ENCODE data around the gene ZAP70. TPM values are rescaled to one million over a fixed set of nuclear protein-coding genes. Genes with fewer than 3 reads are reported as not detected.

ZAP70 gene
- total and polyA plus RNA-seq, 4 donors, result 5.1 to 8.3 (median 5.5) TPM

- no peaks in the 10 kb centered on the region for H3K27me3 ChIP-seq (ENCODE audit: control insufficient read depth in 3 of 3, insufficient read depth in 3 of 3, low read length in 2 of 3)
- H3K9ac ChIP-seq (ENCODE audit: insufficient read depth in 1 of 2, low read length in 2 of 2), result no peak overlapping the region
- WGBS, 2 donors, result 86 to 96% methylated on average over 2 of the region's 2 CpGs
- DNase-seq (no peak), ATAC-seq (ENCODE audit: insufficient read depth, low FRiP score) (no peak)
- peak overlapping the region in 1 of 2 donors; percentile 36 for H3K27ac ChIP-seq (ENCODE audit: low read depth in 1 of 2, low read length in 1 of 2)
- TF ChIP-seq CTCF (IDR thresholded peaks at IDR 0.05; ENCODE audit: control extremely low read depth, extremely low read depth), result no peak
- peaks cover 0 to 2% (median 0%) of the 10 kb centered on the region in 5 donors for H3K4me1 ChIP-seq (ENCODE audit: control insufficient read depth in 5 of 5, insufficient read depth in 5 of 5, low read length in 5 of 5)
- H3K9me3 ChIP-seq (ENCODE audit: control insufficient read depth in 4 of 4, insufficient read depth in 3 of 4, low read length in 3 of 4), result no peaks in the 10 kb centered on the region
- H3K4me3 ChIP-seq, result no peak overlapping the region
- peaks cover 13 to 38% (median 28%) of the 10 kb centered on the region in 4 donors for H3K36me3 ChIP-seq (ENCODE audit: control insufficient read depth in 4 of 4, insufficient read depth in 4 of 4, low read length in 4 of 4)
Observed at GRCh38 chr2:97755491-97755890, 42.1 kb downstream of the ZAP70 start.

DNA sequence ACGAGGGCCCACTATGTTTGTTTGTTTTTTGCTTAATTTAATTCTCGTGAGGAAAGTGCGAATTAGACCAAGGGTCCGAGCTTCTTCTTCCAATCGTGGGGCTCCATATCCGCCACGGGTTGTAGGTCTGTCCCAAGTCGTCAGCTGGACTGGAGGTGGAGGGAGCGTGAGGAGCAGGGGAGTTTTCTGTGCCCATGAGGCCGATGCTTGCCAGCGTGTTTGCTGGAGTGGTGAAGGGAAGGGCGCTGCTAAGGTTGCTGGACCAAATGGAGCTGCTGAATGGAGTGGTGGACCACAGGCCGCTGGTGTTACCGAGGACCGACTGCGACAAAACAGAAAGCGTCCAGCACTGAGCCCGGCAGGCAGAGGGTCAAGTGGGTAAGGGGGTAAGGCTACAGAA, 43.7 kb downstream of the ZAP70 start:
- H3K4me3 ChIP-seq, result no peak overlapping the region
- DNase-seq (no peak), ATAC-seq (ENCODE audit: insufficient read depth, low FRiP score) (no peak)
- WGBS, 2 donors, result 96% methylated on average over 18 of the region's 18 CpGs
- H3K9ac ChIP-seq (ENCODE audit: insufficient read depth in 1 of 2, low read length in 2 of 2), result no peak overlapping the region
- TF ChIP-seq CTCF (IDR thresholded peaks at IDR 0.05; ENCODE audit: control extremely low read depth, extremely low read depth), result no peak
- peaks cover 0 to 4% (median 0%) of the 10 kb centered on the region in 5 donors for H3K4me1 ChIP-seq (ENCODE audit: control insufficient read depth in 5 of 5, insufficient read depth in 5 of 5, low read length in 5 of 5)
- no peak overlapping the region for H3K27ac ChIP-seq (ENCODE audit: low read depth in 1 of 2, low read length in 1 of 2)
- H3K36me3 ChIP-seq (ENCODE audit: control insufficient read depth in 4 of 4, insufficient read depth in 4 of 4, low read length in 4 of 4), result peaks cover 15 to 51% (median 35%) of the 10 kb centered on the region in 4 donors
- no peaks in the 10 kb centered on the region for H3K27me3 ChIP-seq (ENCODE audit: control insufficient read depth in 3 of 3, insufficient read depth in 3 of 3, low read length in 2 of 3)
- H3K9me3 ChIP-seq (ENCODE audit: control insufficient read depth in 4 of 4, insufficient read depth in 3 of 4, low read length in 3 of 4), result no peaks in the 10 kb centered on the region

- Histone ChIP-seq H3K36me3 (ENCODE audit: control insufficient read depth in 4 of 4, insufficient read depth in 4 of 4, low read length in 4 of 4) (peaks cover 20 to 60% (median 38%) of the 10 kb centered on the region in 4 donors), H3K27ac (ENCODE audit: low read depth in 1 of 2, low read length in 1 of 2) (no peak overlapping the region), H3K4me1 (ENCODE audit: control insufficient read depth in 5 of 5, insufficient read depth in 5 of 5, low read length in 5 of 5) (peaks cover 0 to 4% (median 0%) of the 10 kb centered on the region in 5 donors), H3K27me3 (ENCODE audit: control insufficient read depth in 3 of 3, insufficient read depth in 3 of 3, low read length in 2 of 3) (no peaks in the 10 kb centered on the region), H3K4me3 (no peak overlapping the region), H3K9me3 (ENCODE audit: control insufficient read depth in 4 of 4, insufficient read depth in 3 of 4, low read length in 3 of 4) (no peaks in the 10 kb centered on the region), H3K9ac (ENCODE audit: insufficient read depth in 1 of 2, low read length in 2 of 2) (no peak overlapping the region)
- TF ChIP-seq CTCF (IDR thresholded peaks at IDR 0.05; ENCODE audit: control extremely low read depth, extremely low read depth), result no peak
- no peak for ATAC-seq (ENCODE audit: insufficient read depth, low FRiP score)
- DNase-seq, result no peak
- 92 to 97% methylated on average over 1 of the region's 1 CpG for WGBS, 2 donors
Observed at GRCh38 chr2:97758131-97758705, 44.8 kb downstream of the ZAP70 start.
